G401.6 (cell line): ENCODE measurements around the gene SCUBE2.
A peak's percentile ranks its signal among the peaks of the same experiment; 100 is the strongest.

Experiments used
- FAIRE-seq: peaks from 2 replicates; lab custom pipeline; 2012; peaks lifted over from hg19 to GRCh38; lab: Jason Lieb, UNC

The SCUBE2 gene

GRCh38 chr11:9091044-9091922 lies at the start of gene SCUBE2:
TSS of gene SCUBE2 (minus strand) at chr11:9091599. CDS start at chr11:9091528, 71 bp downstream.
- no peak for FAIRE-seq

- FAIRE-seq, result no peak
Observed at GRCh38 chr11:9141186-9141585, 49.8 kb upstream of the SCUBE2 start.

- FAIRE-seq, result no peak
Observed at GRCh38 chr11:9139628-9140357, 48.4 kb upstream of the SCUBE2 start.

DNA sequence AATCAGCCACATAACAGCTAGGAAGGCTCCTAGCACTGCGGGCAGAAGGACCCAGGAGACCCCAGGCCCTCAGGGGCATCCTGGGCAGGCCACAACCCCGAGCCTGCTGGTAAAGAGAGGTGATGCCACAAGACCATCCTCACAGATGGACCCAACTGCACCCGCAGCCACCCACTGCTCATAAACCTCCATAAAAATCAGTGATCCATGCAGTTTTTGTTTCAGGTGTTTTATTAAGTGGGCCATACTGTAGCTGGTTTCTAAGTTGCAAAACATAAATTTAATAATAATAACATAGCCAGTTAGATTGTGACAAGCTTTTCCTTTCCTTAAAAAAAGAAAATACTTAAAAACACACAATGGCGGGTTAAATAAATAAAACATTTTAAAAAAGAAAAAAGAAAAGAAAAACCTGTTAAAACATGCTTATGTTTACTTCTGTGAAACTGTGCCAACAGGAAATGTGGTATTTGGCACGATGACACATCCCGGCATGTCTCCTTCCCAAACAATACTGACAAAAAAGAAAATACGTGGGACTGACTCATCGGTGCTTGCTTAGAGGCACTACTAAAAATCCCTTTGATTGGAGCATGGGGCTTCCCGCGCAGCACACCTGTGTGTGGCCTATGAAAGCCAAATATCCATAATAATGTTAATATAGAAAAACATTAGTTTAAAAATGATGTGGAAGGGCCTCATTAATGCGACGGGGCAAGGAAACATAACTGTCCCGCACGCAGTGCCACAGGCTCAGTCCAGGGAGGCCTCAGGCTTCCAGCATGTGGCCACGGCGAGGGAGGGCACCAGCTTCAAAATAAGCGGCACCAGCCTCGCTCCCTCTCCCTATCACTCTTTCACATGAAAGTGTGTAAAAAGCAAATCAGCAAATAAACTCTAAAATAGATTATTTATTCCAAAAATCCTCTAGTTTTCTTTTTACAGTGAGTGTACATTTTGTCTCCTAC lies 47.5 kb upstream of the SCUBE2 start:
- FAIRE-seq, result no peak

GRCh38 chr11:9138133-9138453 lies 46.7 kb upstream of the SCUBE2 start:
- no peak for FAIRE-seq

- peak; percentile 21 for FAIRE-seq
Observed at GRCh38 chr11:9137293-9138132, 46.1 kb upstream of the SCUBE2 start.

GRCh38 chr11:9136741-9137140 lies 45.3 kb upstream of the SCUBE2 start:
- no peak for FAIRE-seq

DNA sequence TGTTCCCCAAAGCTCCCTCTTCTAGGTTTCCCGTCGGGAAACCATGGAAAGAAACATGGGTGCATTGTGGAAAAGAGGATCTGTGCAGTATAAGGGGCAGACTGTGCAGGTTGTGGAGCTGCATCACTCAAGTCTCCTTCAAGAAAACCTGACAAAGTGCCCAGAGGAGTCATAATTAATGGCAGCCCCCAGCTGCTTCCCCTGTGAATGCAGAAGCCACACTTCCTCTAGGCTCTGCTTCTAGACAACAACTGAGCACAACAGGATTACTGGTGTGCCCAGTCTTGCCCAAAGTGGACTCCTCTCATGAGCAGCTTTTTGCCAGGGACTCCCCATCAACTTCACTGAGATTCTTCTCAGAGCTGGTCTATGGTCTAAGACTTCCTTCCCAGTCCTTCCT lies 42.6 kb upstream of the SCUBE2 start:
- FAIRE-seq, result no peak

- FAIRE-seq, result no peak
Observed at GRCh38 chr11:9132203-9132878, 40.9 kb upstream of the SCUBE2 start.

DNA sequence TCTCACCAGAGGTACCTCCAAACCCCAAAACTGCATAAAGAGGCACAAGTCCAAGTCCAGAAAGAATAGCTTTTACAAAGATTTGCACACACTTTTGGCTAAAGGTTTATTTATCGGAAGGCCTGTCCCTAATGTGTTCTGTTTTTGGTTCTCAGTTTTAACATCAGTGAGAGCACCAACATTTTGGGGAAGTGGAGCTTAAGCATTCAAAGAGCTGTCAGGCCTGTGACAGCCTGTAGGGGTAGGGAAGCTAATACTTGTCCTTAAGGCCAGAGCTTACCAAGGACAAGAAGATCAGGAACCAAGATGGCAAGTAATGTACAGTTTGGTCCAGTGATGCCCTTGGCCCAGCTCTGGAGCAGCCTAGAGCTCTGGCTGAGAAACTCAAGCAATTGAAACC lies 38.9 kb upstream of the SCUBE2 start:
- no peak for FAIRE-seq

GRCh38 chr11:9126636-9127035 lies 35.2 kb upstream of the SCUBE2 start:
- no peak for FAIRE-seq

DNA sequence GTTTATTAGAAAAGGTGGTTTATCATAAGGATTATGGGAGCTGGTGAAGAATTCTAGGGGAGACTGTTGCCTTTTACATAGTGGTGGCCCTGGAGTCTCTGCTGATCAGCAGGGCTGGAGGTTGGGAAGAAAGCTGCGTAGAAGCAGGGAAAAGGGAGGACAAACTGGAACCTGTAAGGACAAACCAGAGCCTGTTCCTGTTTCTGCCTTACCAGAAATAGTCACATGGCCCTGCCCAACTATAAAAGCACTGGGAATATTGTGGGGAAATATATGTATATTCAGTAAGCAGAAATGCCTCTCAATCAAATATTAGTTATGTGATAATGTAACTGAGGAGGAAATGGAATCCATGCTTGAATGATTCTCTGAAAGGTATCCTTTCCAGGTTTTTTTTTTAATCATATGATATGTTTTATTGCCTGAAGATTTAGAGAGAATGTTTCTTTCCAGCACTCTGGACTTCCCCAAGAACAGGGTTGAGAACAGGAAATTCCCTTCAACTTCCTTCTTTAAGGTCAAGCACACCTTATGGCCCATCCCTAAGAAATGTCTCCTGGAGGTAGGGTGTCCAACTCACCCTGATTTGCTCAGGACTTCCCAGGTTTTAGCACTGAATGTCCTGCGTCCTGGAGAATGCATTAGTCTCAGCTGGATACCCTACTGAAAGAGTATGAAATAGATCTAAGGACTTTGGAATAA lies 33.9 kb upstream of the SCUBE2 start:
- no peak for FAIRE-seq

- FAIRE-seq, result no peak
Observed at GRCh38 chr11:9123595-9124304, 32.4 kb upstream of the SCUBE2 start.

- FAIRE-seq, result no peak
Observed at GRCh38 chr11:9121469-9121796, 30.0 kb upstream of the SCUBE2 start.

GRCh38 chr11:9120664-9121468 lies 29.5 kb upstream of the SCUBE2 start:
- no peak for FAIRE-seq

DNA sequence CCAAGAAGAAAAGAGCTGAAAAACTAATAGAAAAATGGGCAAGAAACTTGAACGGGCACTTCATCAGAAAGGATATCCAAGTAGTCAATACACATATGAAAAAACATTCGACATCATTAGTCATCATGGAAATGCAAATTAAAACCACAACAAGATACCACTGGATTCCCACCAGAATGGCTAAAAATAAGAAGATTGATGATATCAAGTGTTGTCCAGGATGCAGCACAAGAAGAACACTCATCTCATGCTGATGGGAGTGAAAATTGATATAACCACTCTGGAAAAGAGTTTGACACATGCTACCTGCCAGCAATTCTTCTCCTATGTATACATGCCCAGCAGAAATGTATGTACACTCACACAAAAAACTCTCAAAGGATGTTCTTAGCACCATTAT lies 26.9 kb upstream of the SCUBE2 start:
- no peak for FAIRE-seq

- FAIRE-seq, result no peak
Observed at GRCh38 chr11:9112075-9112474, 20.7 kb upstream of the SCUBE2 start.

DNA sequence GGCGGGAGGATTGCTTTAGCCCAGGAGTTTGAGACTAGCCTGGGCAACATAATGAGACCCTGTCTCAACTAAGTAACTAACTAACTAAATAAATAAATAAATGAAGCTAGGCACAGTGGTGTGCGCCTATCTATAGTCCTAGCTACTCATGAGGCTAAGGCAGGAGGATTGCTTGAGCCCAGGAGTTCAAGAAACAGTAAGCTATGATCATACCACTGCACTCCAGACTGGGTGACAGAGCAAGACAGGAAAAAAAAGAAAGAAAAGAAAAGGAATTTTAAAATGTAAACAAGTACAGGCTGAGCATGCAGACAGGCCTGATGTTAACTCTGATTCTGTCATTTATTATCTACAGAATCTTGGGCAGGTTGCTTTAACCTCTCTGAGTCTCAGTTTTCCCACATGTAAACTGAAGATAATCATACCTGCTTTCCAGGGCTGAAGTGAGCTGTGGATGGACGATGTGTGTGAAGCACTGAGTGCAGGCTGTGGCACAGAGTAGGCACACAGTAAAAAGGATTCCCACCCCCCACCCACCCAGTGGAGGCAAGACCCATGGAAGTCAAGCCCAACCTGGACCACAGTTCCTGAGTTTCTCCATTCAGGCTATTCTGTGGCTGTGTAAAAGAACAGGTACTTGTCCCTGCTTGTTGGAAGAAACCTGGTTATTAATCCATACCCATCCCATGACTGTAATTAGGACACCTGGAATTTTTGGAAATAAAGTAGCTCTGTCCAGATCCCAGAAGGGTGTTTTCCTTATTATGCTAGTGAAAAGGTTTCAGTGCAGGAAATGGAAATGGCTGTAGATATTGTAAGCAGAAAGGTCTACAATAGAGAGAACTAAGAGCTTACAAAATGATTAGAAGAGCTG lies 18.7 kb upstream of the SCUBE2 start:
- FAIRE-seq, result no peak
